Measurements from ENCODE around the gene KLC1. TPM values are rescaled to one million over a fixed set of nuclear protein-coding genes. Genes with fewer than 3 reads are reported as not detected.

The KLC1 gene
- total and polyA plus RNA-seq, 4 donors = 22.9 to 131 (median 46.0) TPM

- no peaks in the 10 kb centered on the region for H3K9me3 ChIP-seq (ENCODE audit: control insufficient read depth in 4 of 4, low read length in 3 of 4)
- TF ChIP-seq REST (IDR thresholded peaks at IDR 0.05) (no peak), FOXA1 (IDR thresholded peaks at IDR 0.05) (no peak), ZBTB33 (IDR thresholded peaks at IDR 0.05) (no peak)
- TF ChIP-seq, protein P1, sequence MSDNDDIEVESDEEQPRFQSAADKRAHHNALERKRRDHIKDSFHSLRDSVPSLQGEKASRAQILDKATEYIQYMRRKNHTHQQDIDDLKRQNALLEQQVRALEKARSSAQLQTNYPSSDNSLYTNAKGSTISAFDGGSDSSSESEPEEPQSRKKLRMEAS (IDR thresholded peaks at IDR 0.05) = no peak
- no peak overlapping the region for H3K27ac ChIP-seq (ENCODE audit: low read depth in 1 of 2, low read length in 2 of 2)
- no peak for DNase-seq (ENCODE audit: low spot score)
- H3K4me1 ChIP-seq (ENCODE audit: control insufficient read depth in 4 of 4, insufficient read depth in 4 of 4, low read length in 3 of 4) = peaks cover 0 to 4% (median 1%) of the 10 kb centered on the region in 4 donors
- 95% methylated on average over 34 of the region's 34 CpGs for WGBS
- H3K9ac ChIP-seq (ENCODE audit: low read depth in 1 of 2, low read length in 2 of 2) = no peak overlapping the region
- peaks cover 3 to 36% (median 12%) of the 10 kb centered on the region in 4 donors for H3K36me3 ChIP-seq (ENCODE audit: control insufficient read depth in 4 of 4, insufficient read depth in 3 of 4, low read depth in 1 of 4, low read length in 3 of 4)
- no peaks in the 10 kb centered on the region for H3K27me3 ChIP-seq (ENCODE audit: control insufficient read depth in 4 of 4, insufficient read depth in 4 of 4, low read length in 3 of 4)
- no peak overlapping the region for H3K4me3 ChIP-seq (ENCODE audit: low read depth in 1 of 3, low read length in 3 of 3)
Observed at GRCh38 chr14:103738701-103739451, 109.9 kb downstream of the KLC1 start.

- no peak overlapping the region for H3K27ac ChIP-seq (ENCODE audit: low read depth in 1 of 2, low read length in 2 of 2)
- TF ChIP-seq HNF4G (IDR thresholded peaks at IDR 0.05) (no peak), SP1 (IDR thresholded peaks at IDR 0.05) (no peak), FOXA1 (IDR thresholded peaks at IDR 0.05) (no peak), NR2F2 (IDR thresholded peaks at IDR 0.05) (no peak), YY1 (IDR thresholded peaks at IDR 0.05) (no peak), REST (IDR thresholded peaks at IDR 0.05) (no peak), EGR1 (IDR thresholded peaks at IDR 0.05; ENCODE audit: low read depth in 2 of 2) (no peak), HNF4A (conservative IDR thresholded peaks at IDR 0.05) (no peak), GABPA (IDR thresholded peaks at IDR 0.05 in 1 of 2, conservative IDR thresholded peaks at IDR 0.05 in 1 of 2) (no peak), JUND (IDR thresholded peaks at IDR 0.05) (no peak), TAF1 (conservative IDR thresholded peaks at IDR 0.05) (no peak), FOXA2 (IDR thresholded peaks at IDR 0.05) (no peak)
- TF ChIP-seq, protein P1 (IDR thresholded peaks at IDR 0.05) = no peak
Observed at GRCh38 chr14:103739466-103739792, 110.4 kb downstream of the KLC1 start.

More at GRCh38 chr14:103739466-103739792, 110.4 kb downstream of the KLC1 start:
- peaks cover 3 to 34% (median 12%) of the 10 kb centered on the region in 4 donors for H3K36me3 ChIP-seq (ENCODE audit: control insufficient read depth in 4 of 4, insufficient read depth in 3 of 4, low read depth in 1 of 4, low read length in 3 of 4)
- H3K4me3 ChIP-seq (ENCODE audit: low read depth in 1 of 3, low read length in 3 of 3) = no peak overlapping the region
- no peak overlapping the region for H3K9ac ChIP-seq (ENCODE audit: low read depth in 1 of 2, low read length in 2 of 2)
- no peaks in the 10 kb centered on the region for H3K27me3 ChIP-seq (ENCODE audit: control insufficient read depth in 4 of 4, insufficient read depth in 4 of 4, low read length in 3 of 4)
- H3K4me1 ChIP-seq (ENCODE audit: control insufficient read depth in 4 of 4, insufficient read depth in 4 of 4, low read length in 3 of 4) = peaks cover 0 to 4% (median 1%) of the 10 kb centered on the region in 4 donors
- no peak for DNase-seq (ENCODE audit: low spot score)
- no peaks in the 10 kb centered on the region for H3K9me3 ChIP-seq (ENCODE audit: control insufficient read depth in 4 of 4, low read length in 3 of 4)
- 95% methylated on average over 6 of the region's 6 CpGs for WGBS

All from liver (tissue), 9 donors.